ENCODE measurements around the gene FOXK2.

The FOXK2 gene

GRCh38 chr17:82565551-82565950 lies 46.0 kb downstream of the FOXK2 start:
- H3K27ac ChIP-seq, result no peak overlapping the region
- TF ChIP-seq CTCF (conservative IDR thresholded peaks at IDR 0.05), result no peak

DNA sequence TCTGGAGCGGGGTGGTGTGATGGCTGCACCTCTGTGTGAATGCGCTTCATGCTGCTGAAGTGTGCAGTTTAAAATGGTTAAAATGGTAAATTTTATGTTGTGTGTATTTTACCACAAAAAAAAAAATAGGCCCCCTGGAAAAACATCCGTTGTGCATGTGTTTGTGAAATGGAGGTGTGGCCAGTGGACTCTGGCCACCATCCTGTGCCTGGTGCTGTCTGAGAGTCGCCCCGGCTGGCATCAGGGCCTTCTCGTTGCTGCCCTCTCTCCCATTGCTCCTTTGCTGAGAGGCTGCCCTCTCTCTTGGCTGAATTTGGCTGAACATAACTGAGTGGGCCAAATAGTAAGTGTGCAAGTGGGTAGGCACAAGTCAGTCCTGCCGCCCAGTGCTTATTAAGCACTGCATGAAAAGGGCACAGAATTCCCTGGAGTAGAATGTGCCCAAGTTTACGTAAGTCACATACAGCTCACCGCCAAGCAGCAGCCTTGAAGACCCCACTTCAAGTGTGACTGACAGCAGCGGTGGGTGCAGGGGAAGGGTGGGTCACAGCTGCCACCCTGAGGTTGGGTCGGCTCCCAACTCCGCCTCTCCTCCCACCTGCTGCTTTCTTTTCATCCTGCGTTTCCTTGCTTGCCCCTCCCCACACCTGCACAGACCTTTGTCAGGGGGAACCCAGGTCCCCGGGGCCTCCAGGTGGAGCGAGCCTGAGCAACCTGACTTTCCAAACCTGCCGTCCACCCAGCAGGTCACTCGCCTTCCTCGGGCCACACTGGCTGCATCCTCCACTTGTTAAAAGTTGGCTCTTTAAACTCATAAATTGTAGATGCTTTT lies 46.8 kb downstream of the FOXK2 start:
- no peak overlapping the region for H3K27ac ChIP-seq
- no peak for TF ChIP-seq CTCF (conservative IDR thresholded peaks at IDR 0.05)

- no peak for TF ChIP-seq CTCF (conservative IDR thresholded peaks at IDR 0.05)
- H3K27ac ChIP-seq, result peak overlapping the region; percentile 44; the same call in 1 of the 2 replicates
These were observed 47.8 kb downstream of the FOXK2 start for GRCh38 chr17:82567286-82567685.

GRCh38 chr17:82568997-82569393 lies 49.5 kb downstream of the FOXK2 start:
- H3K27ac ChIP-seq, result peak overlapping the region; percentile 44
- no peak for TF ChIP-seq CTCF (conservative IDR thresholded peaks at IDR 0.05)

GRCh38 chr17:82569621-82570020 lies 50.1 kb downstream of the FOXK2 start:
- peak overlapping the region; percentile 44; the same call in 1 of the 2 replicates for H3K27ac ChIP-seq
- no peak for TF ChIP-seq CTCF (conservative IDR thresholded peaks at IDR 0.05)

- H3K27ac ChIP-seq, result peak overlapping the region; percentile 44; the same call in 1 of the 2 replicates
- no peak for TF ChIP-seq CTCF (conservative IDR thresholded peaks at IDR 0.05)
These were observed 50.7 kb downstream of the FOXK2 start for GRCh38 chr17:82570277-82570676.

DNA sequence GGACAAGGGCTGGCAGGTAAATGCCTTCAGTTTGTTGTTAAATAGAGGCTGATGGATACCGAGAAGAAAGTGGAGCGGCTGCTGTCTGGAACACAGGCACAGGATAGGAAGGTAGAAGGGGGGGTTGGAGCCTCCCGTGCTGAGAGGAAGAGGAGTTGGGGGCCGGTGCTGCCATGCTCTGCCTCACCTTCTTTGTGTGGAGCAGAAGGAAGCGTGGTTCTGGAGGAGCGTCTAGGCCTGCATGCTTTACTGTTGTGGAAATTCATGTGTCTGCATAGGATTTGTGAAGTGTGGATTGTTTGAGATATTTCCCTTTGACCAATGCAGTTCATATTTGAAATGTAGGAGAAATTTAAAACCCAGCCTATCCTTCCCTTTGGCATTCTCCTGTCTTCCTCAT lies 52.3 kb downstream of the FOXK2 start:
- TF ChIP-seq CTCF (conservative IDR thresholded peaks at IDR 0.05), result no peak

More for the DNA sequence above, 52.3 kb downstream of the FOXK2 start:
- no peak overlapping the region for H3K27ac ChIP-seq
